GM12878 (cell line): ENCODE measurements around the gene GARNL3. TPM values are rescaled to one million over a fixed set of nuclear protein-coding genes. Genes with fewer than 3 reads are reported as not detected.

Experiments
- ATF7 ChIP-seq: fragments of 450-650 bp; IDR thresholded peaks from 2 replicates; pipeline ENCODE4 v1.6.1; 2016; ENCODE audit warnings: low read depth, mild to moderate bottlenecking
- CBFB ChIP-seq: IDR thresholded peaks from 2 replicates; pipeline ENCODE4 v1.6.1; 2016; ENCODE audit warnings: antibody characterized with exemption, low read depth
- CBX5 ChIP-seq: sonication (generic); IDR thresholded peaks from 2 replicates; pipeline ENCODE4 v1.6.1; 2016; ENCODE audit warnings: low read depth, moderate library complexity, mild to moderate bottlenecking, inconsistent platforms
- CREB1 ChIP-seq: IDR thresholded peaks from 2 replicates; pipeline ENCODE4 v1.6.1; 2012; ENCODE audit warnings: low read depth, mild to moderate bottlenecking, inconsistent platforms
- EED ChIP-seq: sonication (generic); IDR thresholded peaks from 2 replicates; pipeline ENCODE4 v1.6.1; 2016; ENCODE audit warnings: antibody characterized with exemption, low read depth
- ETV6 ChIP-seq, 2 experiments: fragments of 450-650 bp in 1 of 2; IDR thresholded peaks in 1 of 2; conservative IDR thresholded peaks in 1 of 2; 2 replicates each; pipeline ENCODE4 v1.6.1; 2014; ENCODE audit warnings: antibody characterized with exemption in 1 of 2, borderline replicate concordance in 1 of 2, low read depth in 1 of 2, mild to moderate bottlenecking in 1 of 2, moderate library complexity in 1 of 2
- FOS ChIP-seq: IDR thresholded peaks from 3 replicates; pipeline ENCODE4 v1.6.1; 2011; ENCODE audit warnings: borderline replicate concordance; ENCODE audit not compliant: insufficient read length; ENCODE audit errors: extremely low read depth
- IKZF2 ChIP-seq, 2 experiments: fragments of 450-650 bp; IDR thresholded peaks; 2 replicates each; pipeline ENCODE4 v1.6.1; 2017; ENCODE audit warnings: mild to moderate bottlenecking in 2 of 2, moderate library complexity in 2 of 2
- KLF5 ChIP-seq: fragments of 450-650 bp; IDR thresholded peaks from 2 replicates; pipeline ENCODE4 v1.6.1; 2014; ENCODE audit warnings: mild to moderate bottlenecking; ENCODE audit not compliant: partially characterized antibody
- MXI1 ChIP-seq: fragments of 150-350 bp; IDR thresholded peaks from 2 replicates; pipeline ENCODE4 v1.6.1; 2011; ENCODE audit warnings: low read depth, mild to moderate bottlenecking, inconsistent platforms, low read length, improper control_type of control experiment
- NBN ChIP-seq: fragments of 450-650 bp; IDR thresholded peaks from 2 replicates; pipeline ENCODE4 v1.6.1; 2016
- NFIC ChIP-seq: IDR thresholded peaks from 2 replicates; pipeline ENCODE4 v1.6.1; 2012; ENCODE audit warnings: low read depth, mild to moderate bottlenecking, inconsistent platforms, low read length, moderate library complexity
- NR2C2 ChIP-seq: IDR thresholded peaks from 2 replicates; pipeline ENCODE4 v1.6.1; 2011; ENCODE audit warnings: borderline replicate concordance, low read depth; ENCODE audit not compliant: control insufficient read depth, insufficient read length
- PML ChIP-seq: IDR thresholded peaks from 2 replicates; pipeline ENCODE4 v1.6.1; 2012; ENCODE audit warnings: low read length, inconsistent platforms
- POLR2AphosphoS2 ChIP-seq: IDR thresholded peaks from 2 replicates; pipeline ENCODE4 v1.6.1; 2011; ENCODE audit warnings: low read depth, mild to moderate bottlenecking, low read length, improper control_type of control experiment, moderate library complexity
- POLR2AphosphoS5 ChIP-seq: IDR thresholded peaks from 2 replicates; pipeline ENCODE4 v1.6.1; 2011; ENCODE audit warnings: mild to moderate bottlenecking, low read length, inconsistent platforms
- POU2F2 ChIP-seq: IDR thresholded peaks from 3 replicates; pipeline ENCODE4 v1.6.1; 2011; ENCODE audit warnings: low read depth, mild to moderate bottlenecking, low read length, borderline replicate concordance
- SIN3A ChIP-seq: IDR thresholded peaks from 2 replicates; pipeline ENCODE4 v1.6.1; 2012; ENCODE audit warnings: low read depth, low read length, improper control_type of control experiment
- SMC3 ChIP-seq: IDR thresholded peaks from 2 replicates; pipeline ENCODE4 v1.6.1; 2011; ENCODE audit warnings: low read length, improper control_type of control experiment, borderline replicate concordance
- SP1 ChIP-seq: IDR thresholded peaks from one replicate; pipeline ENCODE4 v1.6.1; 2011; ENCODE audit warnings: low read depth, low read length
- SREBF1 ChIP-seq: IDR thresholded peaks from 2 replicates; pipeline ENCODE4 v1.6.1; 2012; ENCODE audit warnings: mild to moderate bottlenecking, low read length
- SRF ChIP-seq, 2 experiments: IDR thresholded peaks; 2 replicates each; pipeline ENCODE4 v1.6.1; 2011; ENCODE audit warnings: low read depth in 2 of 2, low read length in 2 of 2, mild to moderate bottlenecking in 1 of 2, moderate library complexity in 1 of 2
- TARDBP ChIP-seq: IDR thresholded peaks from 2 replicates; pipeline ENCODE4 v1.6.1; 2016; ENCODE audit warnings: borderline replicate concordance
- TBL1XR1 ChIP-seq: IDR thresholded peaks from 2 replicates; pipeline ENCODE4 v1.6.1; 2012; ENCODE audit warnings: low read depth, low read length, improper control_type of control experiment
- polyA plus RNA-seq, 11 experiments: library from polyadenylated mRNA; depleted of rRNA in 4 of 11; unstranded in 6 of 11; stranded (reverse) in 5 of 11; fragments of >200 nt; fragmentation: Nextera tagmentation in 4 of 11; fragmentation: Illumina TruSeq in 1 of 11; extraction: Ambion mirVana in 4 of 11; extraction: Trizol in 1 of 11; gene quantifications; 1 replicate in 1 of 11; 2 replicates in 10 of 11; pipeline versions ENCODE4 v1.2.1 to v1.2.3, GENCODE V29; 2011 to 2016; ENCODE audit warnings: inconsistent platforms in 2 of 11, missing spikeins in 2 of 11, low read depth in 1 of 11
- total RNA-seq, 4 experiments: library from RNA; depleted of rRNA in 3 of 4; stranded (reverse); fragments of >200 nt in 3 of 4; fragmentation: Illumina TruSeq in 1 of 4; extraction: Trizol in 1 of 4; gene quantifications; 2 replicates each; pipeline versions ENCODE4 v1.2.1 to v1.2.3, GENCODE V29; 2013 to 2021
- TF ChIP-seq, protein P1 (sequence below): fragments of 450-650 bp; IDR thresholded peaks from 2 replicates; pipeline ENCODE4 v1.6.1; 2016; ENCODE audit warnings: mild to moderate bottlenecking, moderate library complexity, borderline replicate concordance
- TF ChIP-seq, protein P2 (sequence below): IDR thresholded peaks from 2 replicates; pipeline ENCODE4 v1.6.1; 2011; ENCODE audit warnings: borderline replicate concordance, low read depth, mild to moderate bottlenecking, moderate library complexity, mixed read lengths, low read length; ENCODE audit not compliant: insufficient read depth; ENCODE audit errors: extremely low read length
- TF ChIP-seq, protein P3 (sequence below): fragments of 450-650 bp; IDR thresholded peaks from 2 replicates; pipeline ENCODE4 v1.6.1; 2014; ENCODE audit warnings: mild to moderate bottlenecking

GARNL3 gene
- total and polyA plus RNA-seq, 10 of the 15 experiments (the other 5 are each of a cell fraction or from before 2014, with no cell fraction given), result 0.89 to 13.2 (median 6.3) TPM

DNA sequence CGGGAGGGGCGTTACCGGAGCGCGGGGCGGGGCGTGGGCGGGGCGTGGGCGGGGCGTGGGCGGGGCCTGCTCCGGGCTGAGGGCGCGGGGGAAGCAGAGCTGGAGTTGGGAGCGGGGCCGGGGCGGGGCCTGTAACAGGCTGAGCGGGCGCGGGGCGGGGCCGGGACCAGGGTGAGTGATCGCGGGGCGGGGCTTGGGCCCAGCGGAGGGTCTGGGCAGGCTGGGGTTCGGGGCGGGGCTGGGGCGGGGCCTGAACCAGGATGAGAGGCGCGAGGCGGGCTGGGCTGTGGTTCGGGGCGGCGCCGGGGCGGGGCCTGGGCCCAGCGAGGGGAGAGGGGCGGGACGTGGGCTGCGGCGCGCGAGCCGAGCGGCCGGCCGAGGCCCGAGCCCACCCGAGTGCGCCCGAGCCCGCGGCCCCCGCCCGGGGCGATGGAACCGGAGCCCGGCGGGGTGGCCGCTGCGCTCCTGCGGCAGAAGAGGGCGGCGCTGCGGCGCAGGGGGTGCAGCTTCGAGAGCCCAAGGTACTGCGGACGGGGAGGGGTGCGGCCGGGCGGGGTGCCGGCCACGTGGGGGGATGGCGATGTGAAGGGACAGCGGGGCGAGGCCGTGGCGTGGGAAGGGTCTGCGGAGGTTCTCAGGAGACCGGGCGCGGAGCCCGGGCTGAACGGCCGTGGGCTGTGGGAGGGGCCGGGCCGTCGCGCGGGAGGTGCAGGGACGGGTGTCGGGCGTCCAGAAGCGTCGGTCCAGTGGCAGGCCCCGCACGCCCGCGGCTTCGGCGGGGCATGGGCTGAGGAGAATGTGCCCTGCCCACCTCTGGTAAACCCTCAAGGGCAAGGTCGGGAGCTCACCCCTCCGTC lies 39.5 kb upstream of the GARNL3 start (continued):
- TF ChIP-seq, protein P1, sequence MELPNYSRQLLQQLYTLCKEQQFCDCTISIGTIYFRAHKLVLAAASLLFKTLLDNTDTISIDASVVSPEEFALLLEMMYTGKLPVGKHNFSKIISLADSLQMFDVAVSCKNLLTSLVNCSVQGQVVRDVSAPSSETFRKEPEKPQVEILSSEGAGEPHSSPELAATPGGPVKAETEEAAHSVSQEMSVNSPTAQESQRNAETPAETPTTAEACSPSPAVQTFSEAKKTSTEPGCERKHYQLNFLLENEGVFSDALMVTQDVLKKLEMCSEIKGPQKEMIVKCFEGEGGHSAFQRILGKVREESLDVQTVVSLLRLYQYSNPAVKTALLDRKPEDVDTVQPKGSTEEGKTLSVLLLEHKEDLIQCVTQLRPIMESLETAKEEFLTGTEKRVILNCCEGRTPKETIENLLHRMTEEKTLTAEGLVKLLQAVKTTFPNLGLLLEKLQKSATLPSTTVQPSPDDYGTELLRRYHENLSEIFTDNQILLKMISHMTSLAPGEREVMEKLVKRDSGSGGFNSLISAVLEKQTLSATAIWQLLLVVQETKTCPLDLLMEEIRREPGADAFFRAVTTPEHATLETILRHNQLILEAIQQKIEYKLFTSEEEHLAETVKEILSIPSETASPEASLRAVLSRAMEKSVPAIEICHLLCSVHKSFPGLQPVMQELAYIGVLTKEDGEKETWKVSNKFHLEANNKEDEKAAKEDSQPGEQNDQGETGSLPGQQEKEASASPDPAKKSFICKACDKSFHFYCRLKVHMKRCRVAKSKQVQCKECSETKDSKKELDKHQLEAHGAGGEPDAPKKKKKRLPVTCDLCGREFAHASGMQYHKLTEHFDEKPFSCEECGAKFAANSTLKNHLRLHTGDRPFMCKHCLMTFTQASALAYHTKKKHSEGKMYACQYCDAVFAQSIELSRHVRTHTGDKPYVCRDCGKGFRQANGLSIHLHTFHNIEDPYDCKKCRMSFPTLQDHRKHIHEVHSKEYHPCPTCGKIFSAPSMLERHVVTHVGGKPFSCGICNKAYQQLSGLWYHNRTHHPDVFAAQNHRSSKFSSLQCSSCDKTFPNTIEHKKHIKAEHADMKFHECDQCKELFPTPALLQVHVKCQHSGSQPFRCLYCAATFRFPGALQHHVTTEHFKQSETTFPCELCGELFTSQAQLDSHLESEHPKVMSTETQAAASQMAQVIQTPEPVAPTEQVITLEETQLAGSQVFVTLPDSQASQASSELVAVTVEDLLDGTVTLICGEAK, result no peak
- no peak for TF ChIP-seq ETV6 (conservative IDR thresholded peaks at IDR 0.05 in 1 of 2, IDR thresholded peaks at IDR 0.05 in 1 of 2; ENCODE audit: borderline replicate concordance in 1 of 2, low read depth in 1 of 2)
- no peak for TF ChIP-seq ATF7
- TF ChIP-seq EED, result no peak
- TF ChIP-seq NFIC, result no peak
- TF ChIP-seq, protein P2, sequence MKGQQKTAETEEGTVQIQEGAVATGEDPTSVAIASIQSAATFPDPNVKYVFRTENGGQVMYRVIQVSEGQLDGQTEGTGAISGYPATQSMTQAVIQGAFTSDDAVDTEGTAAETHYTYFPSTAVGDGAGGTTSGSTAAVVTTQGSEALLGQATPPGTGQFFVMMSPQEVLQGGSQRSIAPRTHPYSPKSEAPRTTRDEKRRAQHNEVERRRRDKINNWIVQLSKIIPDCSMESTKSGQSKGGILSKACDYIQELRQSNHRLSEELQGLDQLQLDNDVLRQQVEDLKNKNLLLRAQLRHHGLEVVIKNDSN, result peak; percentile 2
- TF ChIP-seq SREBF1, result no peak
- TF ChIP-seq CBX5, result no peak
- peak; percentile 93 for TF ChIP-seq SP1
- TF ChIP-seq CBFB, result no peak
- no peak for TF ChIP-seq TBL1XR1
- no peak for TF ChIP-seq SMC3
- TF ChIP-seq TARDBP, result peak; percentile 72; the same call in 1 of the 2 replicates
- TF ChIP-seq IKZF2 (IDR thresholded peaks at IDR 0.05), result no peak
- TF ChIP-seq POLR2AphosphoS2, result no peak
- no peak for TF ChIP-seq NR2C2
- TF ChIP-seq MXI1, result no peak
- no peak for TF ChIP-seq CREB1
- TF ChIP-seq POLR2AphosphoS5, result no peak
- TF ChIP-seq SIN3A, result no peak
- no peak for TF ChIP-seq KLF5
- TF ChIP-seq POU2F2, result no peak
- TF ChIP-seq, protein P3, sequence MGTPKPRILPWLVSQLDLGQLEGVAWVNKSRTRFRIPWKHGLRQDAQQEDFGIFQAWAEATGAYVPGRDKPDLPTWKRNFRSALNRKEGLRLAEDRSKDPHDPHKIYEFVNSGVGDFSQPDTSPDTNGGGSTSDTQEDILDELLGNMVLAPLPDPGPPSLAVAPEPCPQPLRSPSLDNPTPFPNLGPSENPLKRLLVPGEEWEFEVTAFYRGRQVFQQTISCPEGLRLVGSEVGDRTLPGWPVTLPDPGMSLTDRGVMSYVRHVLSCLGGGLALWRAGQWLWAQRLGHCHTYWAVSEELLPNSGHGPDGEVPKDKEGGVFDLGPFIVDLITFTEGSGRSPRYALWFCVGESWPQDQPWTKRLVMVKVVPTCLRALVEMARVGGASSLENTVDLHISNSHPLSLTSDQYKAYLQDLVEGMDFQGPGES, result no peak
- no peak for TF ChIP-seq SRF (IDR thresholded peaks at IDR 0.05; ENCODE audit: low read depth in 2 of 2, low read length in 2 of 2)
- TF ChIP-seq NBN, result no peak
- TF ChIP-seq FOS, result no peak
- TF ChIP-seq PML, result no peak
